ENCODE results near the gene ZXDC. TPM values are rescaled to one million over a fixed set of nuclear protein-coding genes. Genes with fewer than 3 reads are reported as not detected.
A peak's percentile ranks its signal among the peaks of the same experiment; 100 is the strongest.

ZXDC gene
- total RNA-seq, 4 donors from 2014 or later = 37.5 to 62.0 (median 52.3) TPM

GRCh38 chr3:126464494-126464893, 11.2 kb downstream of the ZXDC start:
- intact Hi-C loops (cut with DNase I; ENCODE audit: low total_unique reads) = no loop called here
- no peak overlapping the region for H3K4me3 ChIP-seq (ENCODE audit: low read depth, poor library complexity, severe bottlenecking)
- DNase-seq (ENCODE audit: low spot score in 2 of 2) = peak in 1 of 2 donors; percentile 17
- WGBS, 2 donors = 76 to 78% methylated on average over 4 of the region's 4 CpGs
- TF ChIP-seq CTCF (IDR thresholded peaks at IDR 0.05) = no peak
- TF ChIP-seq POLR2A (IDR thresholded peaks at IDR 0.05) = no peak

DNA sequence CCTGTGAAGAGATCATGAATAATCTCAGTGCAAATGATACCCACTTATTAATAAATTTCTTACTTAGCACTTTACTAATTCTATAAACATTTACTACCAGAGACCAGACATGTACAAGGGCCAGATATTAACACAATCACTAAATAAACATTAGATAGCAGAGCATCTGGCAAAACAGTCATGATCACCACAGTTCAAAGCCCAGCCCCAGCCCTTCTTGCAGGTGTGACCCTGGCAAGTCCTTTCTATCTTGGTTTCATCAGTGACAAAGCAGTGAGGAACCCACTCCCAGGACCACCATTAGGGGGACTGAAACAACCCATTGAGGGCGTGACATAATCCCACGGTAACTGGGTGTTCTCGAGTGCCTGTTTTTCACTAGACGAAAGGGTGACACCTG, 11.6 kb downstream of the ZXDC start:
- peak in 1 of 2 donors; percentile 42 for DNase-seq (ENCODE audit: low spot score in 2 of 2)
- TF ChIP-seq POLR2A (IDR thresholded peaks at IDR 0.05) (no peak), CTCF (IDR thresholded peaks at IDR 0.05) (no peak)
- no peak overlapping the region for H3K4me3 ChIP-seq (ENCODE audit: low read depth, poor library complexity, severe bottlenecking)
- intact Hi-C loops (cut with DNase I; ENCODE audit: low total_unique reads) = no loop called here
- WGBS, 2 donors = 90 to 91% methylated on average over 4 of the region's 4 CpGs

DNA sequence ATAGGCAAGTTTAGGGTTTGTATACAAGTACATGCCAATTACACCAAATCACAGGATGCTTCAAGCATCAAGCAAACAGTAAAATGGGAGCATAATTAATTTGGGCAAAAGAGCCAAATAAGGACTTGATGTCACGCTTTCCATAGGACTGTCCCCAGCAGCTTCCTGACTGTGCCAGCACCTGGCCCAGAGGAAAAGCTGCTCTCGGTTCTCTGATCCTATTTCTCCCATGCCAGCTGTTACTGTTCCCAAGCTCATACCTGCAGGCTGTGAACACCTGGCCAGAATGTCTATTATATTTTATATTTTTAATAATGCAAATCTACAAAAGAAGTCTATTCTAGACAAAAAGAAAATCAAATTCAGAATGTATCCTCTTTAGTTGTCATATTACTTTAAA, 12.2 kb downstream of the ZXDC start:
- H3K4me3 ChIP-seq (ENCODE audit: low read depth, poor library complexity, severe bottlenecking) = no peak overlapping the region
- TF ChIP-seq CTCF (IDR thresholded peaks at IDR 0.05) (no peak), POLR2A (IDR thresholded peaks at IDR 0.05) (no peak)
- WGBS, 2 donors = 88 to 91% methylated on average over 2 of the region's 2 CpGs
- DNase-seq (ENCODE audit: low spot score in 2 of 2) = no peak
- intact Hi-C loops (cut with DNase I; ENCODE audit: low total_unique reads) = no loop called here

DNA sequence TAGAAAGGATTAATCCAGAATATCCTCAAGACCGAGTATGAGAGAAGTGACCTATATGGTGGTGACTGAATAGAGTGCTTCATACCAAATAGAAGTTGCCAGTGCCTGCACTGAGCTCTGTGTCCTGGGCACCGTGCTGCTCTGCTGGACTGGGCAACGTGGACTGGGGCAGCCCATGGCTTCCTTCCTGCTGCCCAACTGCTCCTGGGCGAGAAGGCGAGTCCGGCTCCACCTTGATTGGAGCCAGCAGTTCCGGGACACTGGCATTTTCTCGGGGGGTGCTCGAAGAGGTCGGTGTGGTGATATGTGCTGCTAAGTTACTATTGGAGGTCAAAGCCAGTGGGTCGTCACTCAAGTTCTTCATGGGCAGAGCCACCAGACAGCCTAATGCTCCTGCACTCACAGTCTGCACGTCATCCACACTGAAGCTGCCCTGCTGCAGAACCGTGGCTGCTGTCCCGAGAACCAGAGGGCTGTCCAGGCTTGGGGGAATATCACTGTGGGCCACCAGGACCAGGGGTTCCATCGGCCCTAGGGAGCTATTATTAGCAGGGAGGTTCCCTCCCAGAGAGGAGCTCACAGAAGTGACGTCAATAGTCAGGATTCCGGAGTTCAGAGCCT, 14.1 kb downstream of the ZXDC start:
- WGBS, 2 donors = 92 to 94% methylated on average over 17 of the region's 17 CpGs
- no peak overlapping the region for H3K4me3 ChIP-seq (ENCODE audit: low read depth, poor library complexity, severe bottlenecking)
- TF ChIP-seq POLR2A (IDR thresholded peaks at IDR 0.05) = no peak
- no peak for TF ChIP-seq CTCF (IDR thresholded peaks at IDR 0.05)
- intact Hi-C loops (cut with DNase I; ENCODE audit: low total_unique reads) = no loop called here
- DNase-seq (ENCODE audit: low spot score in 2 of 2) = peak in 1 of 2 donors; percentile 59

DNA sequence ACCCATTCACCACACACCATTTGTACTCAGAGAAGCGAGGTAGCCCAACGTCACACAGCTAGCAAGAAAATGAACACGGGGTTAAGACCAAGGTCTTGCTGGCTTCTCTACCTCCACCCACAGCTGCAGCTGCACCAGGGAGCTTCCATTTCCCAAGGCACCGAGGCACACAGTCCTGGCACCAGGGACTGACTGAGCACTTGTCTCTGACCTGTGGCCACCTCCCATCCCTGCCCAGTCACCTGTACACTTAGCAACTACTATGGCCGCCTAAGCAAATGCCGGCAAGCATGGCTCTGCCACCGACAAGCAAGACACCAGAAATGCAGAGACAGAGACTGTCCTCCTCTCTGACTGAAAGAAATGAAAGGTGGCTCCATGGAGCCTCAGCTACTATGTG, 15.3 kb downstream of the ZXDC start:
- no peak overlapping the region for H3K4me3 ChIP-seq (ENCODE audit: low read depth, poor library complexity, severe bottlenecking)
- TF ChIP-seq POLR2A (IDR thresholded peaks at IDR 0.05) = no peak
- peak in 1 of 2 donors; percentile 28 for DNase-seq (ENCODE audit: low spot score in 2 of 2)
- intact Hi-C loops (cut with DNase I; ENCODE audit: low total_unique reads) = no loop called here
- whole genome bisulfite sequencing, 2 donors = 84 to 91% methylated on average over 7 of the region's 7 CpGs

GRCh38 chr3:126459763-126460127, 15.9 kb downstream of the ZXDC start:
- 89 to 91% methylated on average over 9 of the region's 9 CpGs for WGBS, 2 donors
- TF ChIP-seq CTCF (IDR thresholded peaks at IDR 0.05) = no peak
- no peak for TF ChIP-seq POLR2A (IDR thresholded peaks at IDR 0.05)
- intact Hi-C loops (cut with DNase I; ENCODE audit: low total_unique reads) = no loop called here
- DNase-seq (ENCODE audit: low spot score in 2 of 2) = peak in 1 of 2 donors; percentile 45
- H3K4me3 ChIP-seq (ENCODE audit: low read depth, poor library complexity, severe bottlenecking) = no peak overlapping the region

All from lower leg skin (tissue), 4 donors.